Stimulated activated naive CD8-positive, alpha-beta T cell treated with anti-CD3 and anti-CD28 coated beads, Interleukin-15, amount 100 ng/mL, for 72 hours (primary cell): ENCODE results near the gene CAPN12.
A peak's percentile ranks its signal among the peaks of the same experiment; 100 is the strongest.

Experiments used
- ATAC-seq: fragments of 150-1000 bp; cut with Tn5 transposase; 2 replicates; pipeline ENCODE4 v1.10.0; 2021; ENCODE audit warnings: mild to moderate bottlenecking, moderate library complexity
- DNase-seq, 2 donors: peaks; one replicate each; pipeline ENCODE4 v3.0.0; 2021 to 2022
- H3K27ac Mint-ChIP-seq, 2 donors: one replicate each; pipeline ENCODE4 v1.8.0; 2022; ENCODE audit warnings: mild to moderate bottlenecking in 2 of 2, mixed read lengths in 2 of 2, moderate library complexity in 2 of 2
- H3K27me3 Mint-ChIP-seq: one replicate; pipeline ENCODE4 v1.8.0; 2022; ENCODE audit warnings: mixed read lengths
- H3K4me1 Mint-ChIP-seq: one replicate; pipeline ENCODE4 v1.8.0; 2022; ENCODE audit warnings: mild to moderate bottlenecking, mixed read lengths
- H3K4me3 Mint-ChIP-seq, 2 donors: one replicate each; pipeline ENCODE4 v1.8.0; 2022; ENCODE audit warnings: mild to moderate bottlenecking in 2 of 2, mixed read lengths in 2 of 2, moderate library complexity in 1 of 2
- H3K9me3 Mint-ChIP-seq, 2 donors: one replicate each; pipeline ENCODE4 v1.8.0; 2022; ENCODE audit warnings: mixed read lengths in 2 of 2

Gene CAPN12

DNA sequence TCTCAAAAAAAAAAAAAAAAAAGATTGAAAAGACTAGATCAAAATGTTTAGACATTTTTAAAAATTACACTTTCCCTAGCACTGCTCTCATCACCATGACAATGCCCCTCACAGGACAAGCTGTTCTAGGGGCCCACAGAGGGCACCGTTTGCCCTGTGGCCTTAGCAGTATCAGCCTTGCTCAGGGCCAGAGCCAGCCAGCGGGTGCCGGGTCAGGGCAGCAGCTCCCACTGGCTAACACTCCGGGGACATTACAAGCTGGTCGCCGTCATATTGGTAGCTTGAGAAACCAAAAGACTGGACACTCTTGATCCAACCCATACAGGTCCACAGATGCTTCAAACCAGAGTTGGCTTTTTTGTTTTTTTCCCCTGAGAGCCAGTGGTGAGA, 18.0 kb downstream of the CAPN12 start:
- Mint-ChIP-seq H3K27ac (no peak overlapping the region), H3K9me3 (no peaks in the 10 kb centered on the region), H3K4me3 (no peak overlapping the region), H3K4me1 (peaks cover 38% of the 10 kb centered on the region), H3K27me3 (no peaks in the 10 kb centered on the region)
- DNase-seq (no peak), ATAC-seq (no peak)

DNA sequence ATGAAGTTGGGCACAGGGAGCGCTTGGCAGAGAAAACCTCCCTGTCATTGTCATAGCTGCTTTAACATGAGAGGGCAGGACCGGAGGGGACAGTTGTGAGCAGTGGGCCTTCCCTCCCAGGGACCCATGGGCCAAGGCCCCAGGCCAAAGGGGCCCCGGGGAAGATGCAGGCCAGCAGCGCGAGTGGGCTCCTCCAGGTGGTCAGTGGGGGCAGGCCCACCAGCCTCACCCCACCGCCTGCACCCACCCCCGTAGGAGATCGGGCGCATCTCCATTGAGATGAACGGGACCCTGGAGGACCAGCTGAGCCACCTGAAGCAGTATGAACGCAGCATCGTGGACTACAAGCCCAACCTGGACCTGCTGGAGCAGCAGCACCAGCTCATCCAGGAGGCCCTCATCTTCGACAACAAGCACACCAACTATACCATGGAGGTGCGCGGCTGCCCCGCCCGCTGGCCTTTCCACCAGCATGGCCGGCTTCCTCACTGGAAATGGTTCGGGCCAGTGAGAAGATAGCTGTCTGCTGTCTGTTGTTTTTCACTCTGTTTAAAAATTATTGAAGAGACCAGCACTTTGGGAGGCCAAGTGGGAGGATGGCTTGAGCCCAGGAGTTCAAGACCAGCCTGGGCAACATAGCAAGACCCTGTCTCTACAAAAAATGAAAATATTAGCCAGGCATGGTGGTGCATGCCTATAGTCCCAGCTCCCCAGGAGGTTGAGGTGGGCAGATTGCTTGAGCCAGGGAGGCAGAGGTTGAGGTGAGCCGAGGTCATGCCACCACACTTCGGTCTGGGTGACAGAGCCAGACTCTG, 18.6 kb downstream of the CAPN12 start:
- H3K9me3 Mint-ChIP-seq = no peaks in the 10 kb centered on the region
- no peak overlapping the region for H3K27ac Mint-ChIP-seq
- ATAC-seq (no peak), DNase-seq (no peak)
- peaks cover 38% of the 10 kb centered on the region for H3K4me1 Mint-ChIP-seq
- no peaks in the 10 kb centered on the region for H3K27me3 Mint-ChIP-seq
- H3K4me3 Mint-ChIP-seq = no peak overlapping the region

DNA sequence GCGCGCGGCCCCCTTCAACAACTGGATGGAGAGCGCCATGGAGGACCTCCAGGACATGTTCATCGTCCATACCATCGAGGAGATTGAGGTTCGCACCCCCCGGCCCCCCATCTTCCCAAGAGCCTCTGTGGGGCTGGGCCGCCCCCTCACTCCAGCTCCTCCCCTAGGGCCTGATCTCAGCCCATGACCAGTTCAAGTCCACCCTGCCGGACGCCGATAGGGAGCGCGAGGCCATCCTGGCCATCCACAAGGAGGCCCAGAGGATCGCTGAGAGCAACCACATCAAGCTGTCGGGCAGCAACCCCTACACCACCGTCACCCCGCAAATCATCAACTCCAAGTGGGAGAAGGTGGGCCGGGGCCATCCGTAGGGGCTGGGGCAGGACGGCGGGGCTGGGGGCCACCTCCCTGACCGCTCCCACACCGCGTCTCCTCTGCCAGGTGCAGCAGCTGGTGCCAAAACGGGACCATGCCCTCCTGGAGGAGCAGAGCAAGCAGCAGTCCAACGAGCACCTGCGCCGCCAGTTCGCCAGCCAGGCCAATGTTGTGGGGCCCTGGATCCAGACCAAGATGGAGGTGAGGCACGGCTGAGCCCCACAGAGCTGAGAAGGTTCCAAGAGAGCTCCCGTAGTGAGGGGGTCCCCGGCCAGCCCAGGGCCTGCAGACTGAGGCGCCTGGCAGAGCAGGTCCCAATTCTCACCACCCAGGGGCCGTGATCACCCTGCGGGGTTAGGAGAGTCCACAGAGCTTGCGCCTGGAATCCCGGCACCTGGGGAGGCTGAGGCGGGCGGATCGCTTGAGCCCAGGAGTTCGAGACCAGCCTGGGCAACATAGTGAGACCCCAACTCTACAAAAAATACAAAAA, 20.1 kb downstream of the CAPN12 start:
- Mint-ChIP-seq H3K27me3 (no peaks in the 10 kb centered on the region), H3K9me3 (no peaks in the 10 kb centered on the region), H3K4me1 (peaks cover 30% of the 10 kb centered on the region), H3K27ac (no peak overlapping the region), H3K4me3 (no peak overlapping the region)
- ATAC-seq (no peak), DNase-seq (no peak)

DNA sequence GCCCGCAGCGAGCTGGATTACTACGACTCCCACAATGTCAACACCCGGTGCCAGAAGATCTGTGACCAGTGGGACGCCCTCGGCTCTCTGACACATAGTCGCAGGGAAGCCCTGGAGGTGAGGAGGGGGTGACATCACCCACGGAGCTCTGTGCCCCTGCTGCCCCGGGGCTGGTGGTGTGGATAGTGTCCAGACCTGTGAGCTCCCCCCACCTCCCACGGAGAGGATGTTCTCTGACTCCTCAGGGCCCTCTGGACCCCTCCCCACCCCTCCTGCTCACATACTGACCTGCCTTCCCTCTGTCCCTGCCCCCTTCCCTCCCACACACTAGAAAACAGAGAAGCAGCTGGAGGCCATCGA, 20.7 kb downstream of the CAPN12 start:
- no peak overlapping the region for H3K27ac Mint-ChIP-seq
- no peak for ATAC-seq
- H3K4me1 Mint-ChIP-seq = peaks cover 24% of the 10 kb centered on the region
- no peak overlapping the region for H3K4me3 Mint-ChIP-seq
- DNase-seq = no peak
- H3K27me3 Mint-ChIP-seq = no peaks in the 10 kb centered on the region
- no peaks in the 10 kb centered on the region for H3K9me3 Mint-ChIP-seq

DNA sequence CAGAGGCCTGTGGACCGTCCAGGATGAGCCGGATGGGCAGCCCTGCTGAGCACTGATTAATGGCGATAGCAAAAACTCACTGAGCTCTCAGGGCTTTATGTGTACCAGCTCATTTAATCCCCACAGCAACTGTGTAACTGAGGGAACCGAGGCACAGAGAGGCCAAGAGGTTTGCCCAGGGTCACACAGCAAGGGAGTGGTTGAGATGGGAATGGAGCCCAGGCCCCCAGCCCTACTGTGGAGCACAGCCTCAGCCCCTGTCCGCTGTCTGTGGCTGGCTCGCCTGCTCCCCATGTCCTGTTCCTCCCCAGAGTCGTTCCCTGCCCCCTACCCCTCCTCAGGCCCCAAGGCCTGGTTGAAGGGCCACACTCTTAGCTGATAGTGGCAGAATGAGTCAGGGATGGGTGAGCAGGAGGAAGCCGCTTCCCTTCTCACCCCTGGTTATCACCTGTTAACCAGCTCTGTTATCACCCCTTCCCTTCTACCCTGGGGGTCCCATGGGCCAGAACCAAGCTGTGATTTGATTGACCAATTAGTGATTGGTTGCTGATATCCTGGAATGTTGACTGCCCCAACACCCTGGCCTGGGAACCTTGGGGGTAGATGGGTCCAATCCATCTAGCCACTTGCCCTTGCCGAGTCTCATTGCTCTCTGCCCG, 21.2 kb downstream of the CAPN12 start:
- no peak overlapping the region for H3K4me3 Mint-ChIP-seq
- DNase-seq = no peak
- no peak for ATAC-seq
- H3K27ac Mint-ChIP-seq = peak overlapping the region in 1 of 2 donors; percentile 27
- H3K27me3 Mint-ChIP-seq = no peaks in the 10 kb centered on the region
- no peaks in the 10 kb centered on the region for H3K9me3 Mint-ChIP-seq
- peaks cover 19% of the 10 kb centered on the region for H3K4me1 Mint-ChIP-seq

DNA sequence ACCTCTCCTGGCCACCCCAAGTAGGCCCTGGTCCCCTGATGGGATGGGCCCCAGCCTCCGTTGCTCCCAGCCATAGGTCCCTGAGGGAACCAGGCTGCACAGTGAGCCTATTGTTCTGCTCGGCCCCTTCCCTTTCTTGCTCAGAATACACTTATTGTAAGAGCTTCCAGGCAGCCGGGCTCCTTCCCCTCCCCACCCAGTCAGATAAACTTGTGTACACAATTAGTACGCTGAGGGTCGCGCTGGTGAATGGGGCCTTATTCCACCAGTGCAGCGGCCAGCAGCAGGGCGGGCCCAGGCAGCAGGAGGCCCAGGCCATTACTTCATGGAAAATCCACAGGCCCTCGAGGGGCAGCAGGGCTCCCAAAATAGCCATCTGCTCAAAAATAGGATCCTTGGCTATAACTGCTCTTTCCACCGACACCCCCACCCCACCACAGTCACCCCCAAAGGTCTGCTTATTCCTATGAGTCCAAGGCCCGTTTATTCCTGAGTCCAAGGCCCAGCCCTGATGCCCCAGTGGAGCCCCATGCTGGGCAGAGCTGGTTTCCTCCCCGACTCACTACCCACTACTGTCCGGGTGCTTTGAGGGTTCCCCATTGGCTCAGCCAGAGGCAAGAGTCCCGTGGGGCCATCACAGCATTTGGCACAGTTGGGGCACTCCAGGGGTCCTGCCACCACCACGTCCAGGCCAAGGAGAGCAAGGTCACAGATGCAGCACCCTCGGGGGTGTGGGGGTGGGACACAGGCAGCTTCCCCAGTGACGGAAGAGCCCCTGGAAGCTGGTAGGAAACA, 22.1 kb downstream of the CAPN12 start:
- Mint-ChIP-seq H3K4me1 (peaks cover 14% of the 10 kb centered on the region), H3K4me3 (no peak overlapping the region), H3K27ac (no peak overlapping the region), H3K9me3 (no peaks in the 10 kb centered on the region), H3K27me3 (no peaks in the 10 kb centered on the region)
- DNase-seq (no peak), ATAC-seq (no peak)

DNA sequence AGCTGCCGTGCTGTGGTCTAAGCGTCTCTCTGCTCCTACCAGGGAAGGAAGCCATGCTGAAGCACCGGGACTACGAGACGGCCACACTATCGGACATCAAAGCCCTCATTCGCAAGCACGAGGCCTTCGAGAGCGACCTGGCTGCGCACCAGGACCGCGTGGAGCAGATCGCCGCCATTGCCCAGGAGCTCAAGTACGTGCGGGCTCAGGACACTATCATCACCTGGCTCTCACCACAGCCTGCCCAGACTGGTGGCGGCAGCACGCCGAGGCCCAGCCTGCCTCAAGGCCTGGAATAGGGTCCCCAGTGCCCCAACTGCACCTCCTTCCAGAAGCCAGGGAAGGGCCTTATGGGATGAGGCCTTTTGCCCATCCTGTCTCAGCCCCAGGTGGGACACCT, 22.8 kb downstream of the CAPN12 start:
- peak overlapping the region in 1 of 2 donors; percentile 67 for H3K27ac Mint-ChIP-seq
- ATAC-seq (no peak), DNase-seq (no peak)
- H3K4me1 Mint-ChIP-seq = peaks cover 8% of the 10 kb centered on the region
- H3K4me3 Mint-ChIP-seq = no peak overlapping the region
- H3K27me3 Mint-ChIP-seq = no peaks in the 10 kb centered on the region
- H3K9me3 Mint-ChIP-seq = no peaks in the 10 kb centered on the region

DNA sequence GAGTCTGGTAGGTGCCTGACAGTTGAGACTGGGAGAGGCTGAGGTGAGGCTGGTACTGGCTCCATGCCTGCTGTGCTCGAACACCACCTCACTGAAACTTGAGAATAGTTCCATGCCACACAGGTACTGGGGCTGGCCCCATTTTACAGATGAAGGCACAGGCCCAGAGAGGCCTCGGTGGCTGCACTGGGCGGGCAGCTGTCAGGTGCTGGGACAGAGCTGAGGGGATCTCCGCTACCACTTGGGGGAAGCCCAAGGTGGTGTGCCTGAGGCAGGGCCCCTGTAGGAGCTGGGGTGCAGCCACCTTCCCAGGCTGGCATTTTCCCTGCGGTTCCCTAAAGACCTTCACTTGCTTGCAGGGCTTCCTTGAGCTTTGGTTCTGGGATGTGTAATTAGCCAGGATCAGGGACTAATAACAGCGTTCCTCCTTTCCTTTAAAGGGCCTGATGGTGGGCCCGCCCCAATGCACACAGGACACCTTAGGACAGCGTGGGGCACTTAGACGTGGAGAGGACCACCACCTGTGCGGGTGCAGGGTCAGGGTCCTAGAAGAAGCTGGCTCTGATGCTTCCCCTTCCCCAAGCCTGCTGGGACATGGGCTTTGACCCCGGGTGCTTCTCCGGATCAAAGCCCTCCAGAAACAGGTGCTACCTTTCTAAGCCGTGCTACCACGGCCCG, 23.6 kb downstream of the CAPN12 start:
- DNase-seq (no peak), ATAC-seq (peak; percentile 43)
- no peak overlapping the region for H3K27ac Mint-ChIP-seq

DNA sequence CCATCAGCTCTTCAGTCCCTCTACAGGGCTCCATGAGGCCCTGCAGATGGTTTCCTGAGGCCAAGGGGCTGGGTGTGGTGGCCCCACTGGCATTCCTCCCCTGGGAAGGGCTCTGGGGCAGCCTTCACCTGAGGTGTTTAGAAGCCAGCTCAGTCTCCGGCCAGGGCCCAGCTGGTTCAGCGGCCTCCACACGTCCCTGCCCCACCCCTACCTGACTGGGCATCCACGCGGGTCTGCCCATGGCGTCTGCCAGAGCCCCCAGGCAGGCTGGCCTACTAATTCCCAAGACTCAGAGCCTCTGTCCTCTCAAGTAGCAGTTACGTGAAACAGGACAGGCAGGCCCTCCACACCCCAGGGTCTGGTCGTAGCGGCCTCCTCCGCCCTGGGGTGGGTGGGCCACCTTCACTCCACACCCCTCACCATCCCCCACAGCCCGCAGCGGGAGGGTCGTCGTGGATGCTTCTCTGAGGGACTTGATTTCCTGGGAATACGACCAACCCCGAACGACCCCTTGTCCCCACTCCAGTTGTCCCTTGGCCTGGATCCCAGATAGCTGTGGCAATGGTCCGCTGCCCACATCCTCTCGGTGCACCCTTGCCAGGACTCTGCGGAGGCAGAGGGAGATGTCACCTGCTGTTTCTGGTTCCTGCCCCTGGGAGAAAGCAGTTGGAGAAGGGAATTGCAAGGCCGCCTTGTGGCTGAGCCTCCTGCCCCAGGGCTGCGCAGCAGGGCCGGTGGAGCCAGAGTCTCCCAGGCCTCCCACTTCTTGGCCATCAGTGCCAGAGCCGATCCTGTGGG, 24.3 kb downstream of the CAPN12 start:
- ATAC-seq = no peak
- Mint-ChIP-seq H3K9me3 (no peaks in the 10 kb centered on the region), H3K4me3 (no peak overlapping the region), H3K27ac (no peak overlapping the region), H3K27me3 (no peaks in the 10 kb centered on the region), H3K4me1 (no peaks in the 10 kb centered on the region)
- DNase-seq = no peak

More for the DNA sequence above, 23.6 kb downstream of the CAPN12 start:
- Mint-ChIP-seq H3K27me3 (no peaks in the 10 kb centered on the region), H3K4me1 (no peaks in the 10 kb centered on the region), H3K9me3 (no peaks in the 10 kb centered on the region), H3K4me3 (no peak overlapping the region)

DNA sequence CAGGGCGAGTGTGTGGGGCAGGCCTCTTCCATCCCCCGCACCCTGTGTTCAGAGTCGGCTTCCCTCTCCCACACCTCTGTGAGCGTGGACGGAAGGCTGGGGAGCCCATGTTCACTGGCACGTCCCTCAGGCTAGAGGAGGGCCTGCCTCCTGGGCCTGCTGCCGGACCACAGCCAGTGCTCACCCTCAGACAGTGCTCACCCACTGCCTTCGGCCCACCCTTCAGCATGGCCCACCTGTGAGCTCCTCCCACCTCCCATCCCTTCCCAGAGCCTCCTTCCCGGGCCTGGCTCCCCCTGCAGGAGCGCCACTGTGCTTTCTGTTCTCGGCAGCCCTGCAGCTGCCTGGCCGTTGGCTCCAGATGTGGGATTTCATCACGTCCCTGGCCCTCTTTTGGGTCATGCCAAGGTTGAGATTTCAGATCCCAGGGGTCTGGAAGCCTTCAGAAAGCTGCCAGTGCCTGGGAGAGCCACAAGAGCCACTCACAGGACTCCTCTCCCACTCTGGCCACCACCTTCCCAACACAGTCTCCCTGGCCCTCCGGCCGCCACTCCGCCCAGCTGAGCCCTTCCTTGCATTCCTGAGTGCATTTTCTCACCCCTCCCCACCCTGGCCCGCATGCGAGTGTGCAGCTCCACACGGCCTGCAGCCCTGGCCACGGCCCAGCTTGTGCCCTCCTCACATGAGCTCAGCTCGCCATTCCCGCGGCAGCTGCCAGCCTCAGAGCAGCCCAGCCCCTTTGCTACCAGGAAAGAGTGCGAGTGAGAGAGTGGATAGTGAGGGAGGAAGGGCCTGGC, 25.3 kb downstream of the CAPN12 start:
- DNase-seq (no peak), ATAC-seq (no peak)
- H3K4me1 Mint-ChIP-seq = no peaks in the 10 kb centered on the region
- H3K9me3 Mint-ChIP-seq = no peaks in the 10 kb centered on the region
- H3K27ac Mint-ChIP-seq = peak overlapping the region in 1 of 2 donors; percentile 34
- H3K27me3 Mint-ChIP-seq = no peaks in the 10 kb centered on the region
- H3K4me3 Mint-ChIP-seq = no peak overlapping the region

DNA sequence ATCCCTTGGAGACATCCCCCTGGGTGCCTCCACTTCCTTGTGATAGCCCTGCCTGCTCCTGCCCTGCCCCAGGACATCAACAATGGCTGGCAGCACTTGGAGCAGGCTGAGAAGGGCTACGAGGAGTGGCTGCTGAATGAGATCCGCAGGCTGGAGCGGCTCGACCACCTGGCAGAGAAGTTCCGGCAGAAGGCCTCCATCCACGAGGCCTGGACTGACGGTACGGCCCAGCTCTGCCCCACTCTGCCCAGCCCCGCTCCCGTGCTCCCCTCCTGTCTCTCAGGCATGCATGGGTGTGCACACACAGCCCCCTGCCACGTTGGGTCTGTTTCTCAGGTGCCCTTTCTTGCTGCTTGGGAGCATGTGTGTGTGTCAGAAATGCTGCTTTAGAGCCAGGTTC, 26.4 kb downstream of the CAPN12 start:
- no peaks in the 10 kb centered on the region for H3K4me1 Mint-ChIP-seq
- DNase-seq (no peak), ATAC-seq (no peak)
- no peak overlapping the region for H3K4me3 Mint-ChIP-seq
- no peak overlapping the region for H3K27ac Mint-ChIP-seq
- H3K9me3 Mint-ChIP-seq = no peaks in the 10 kb centered on the region
- no peaks in the 10 kb centered on the region for H3K27me3 Mint-ChIP-seq

DNA sequence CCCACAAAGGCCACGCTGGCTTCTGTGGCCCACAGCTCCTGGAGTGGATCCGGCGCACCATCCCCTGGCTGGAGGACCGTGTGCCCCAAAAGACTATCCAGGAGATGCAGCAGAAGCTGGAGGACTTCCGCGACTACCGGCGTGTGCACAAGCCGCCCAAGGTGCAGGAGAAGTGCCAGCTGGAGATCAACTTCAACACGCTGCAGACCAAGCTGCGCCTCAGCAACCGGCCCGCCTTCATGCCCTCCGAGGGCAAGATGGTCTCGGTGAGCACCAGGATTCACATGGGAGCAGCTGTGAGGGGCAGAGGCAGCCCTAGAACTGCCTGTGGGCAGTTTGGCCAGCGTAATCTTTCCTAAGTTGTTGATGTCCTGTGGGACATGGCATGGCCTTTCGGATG, 27.2 kb downstream of the CAPN12 start:
- ATAC-seq (no peak), DNase-seq (no peak)
- Mint-ChIP-seq H3K4me1 (no peaks in the 10 kb centered on the region), H3K9me3 (no peaks in the 10 kb centered on the region), H3K27me3 (no peaks in the 10 kb centered on the region), H3K27ac (no peak overlapping the region), H3K4me3 (no peak overlapping the region)

DNA sequence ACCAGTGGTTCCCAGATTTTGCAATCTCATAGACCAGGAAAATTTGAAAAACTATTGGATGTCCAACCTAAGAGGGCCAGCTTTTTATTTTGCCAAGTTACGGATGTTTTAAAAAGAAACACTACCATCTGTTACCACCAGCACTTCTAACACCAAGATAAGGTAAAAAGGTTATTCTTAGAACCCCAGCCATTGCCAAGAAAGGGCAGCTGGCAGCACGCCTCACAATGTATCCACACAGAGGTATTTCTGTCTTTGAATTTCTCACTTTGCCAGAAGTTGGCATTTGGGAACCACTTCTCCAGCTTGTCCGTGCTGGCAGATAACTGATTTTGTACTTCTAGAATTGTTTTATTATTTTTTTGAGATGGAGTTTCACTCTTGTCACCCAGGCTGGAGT, 28.7 kb downstream of the CAPN12 start:
- H3K27me3 Mint-ChIP-seq = no peaks in the 10 kb centered on the region
- H3K4me1 Mint-ChIP-seq = no peaks in the 10 kb centered on the region

More for the DNA sequence above, 28.7 kb downstream of the CAPN12 start:
- H3K4me3 Mint-ChIP-seq = no peak overlapping the region
- H3K27ac Mint-ChIP-seq = no peak overlapping the region
- H3K9me3 Mint-ChIP-seq = no peaks in the 10 kb centered on the region
- no peak for DNase-seq
- no peak for ATAC-seq
